ENCODE data around the gene KIAA1328. TPM values are rescaled to one million over a fixed set of nuclear protein-coding genes. Genes with fewer than 3 reads are reported as not detected.

The KIAA1328 gene
- total RNA-seq, 2 donors from 2014 or later = 4.8 to 5.2 TPM

- Histone ChIP-seq H3K27ac (no peak overlapping the region), H3K27me3 (no peaks in the 10 kb centered on the region), H3K4me1 (no peaks in the 10 kb centered on the region), H3K9ac (ENCODE audit: low read depth in 2 of 2, low read length in 2 of 2) (no peak overlapping the region), H3K36me3 (no peaks in the 10 kb centered on the region), H3K9me3 (no peaks in the 10 kb centered on the region), H3K4me3 (no peak overlapping the region)
- intact Hi-C loops (cut with DNase I) = no loop called here
- DNase-seq = no peak
- no peak for TF ChIP-seq CTCF (IDR thresholded peaks at IDR 0.05)
These were observed 64.3 kb downstream of the KIAA1328 start for GRCh38 chr18:36893227-36893626.

- no peaks in the 10 kb centered on the region for H3K9me3 ChIP-seq
- no peak for DNase-seq
- no peak for TF ChIP-seq CTCF (IDR thresholded peaks at IDR 0.05)
- H3K4me1 ChIP-seq = no peaks in the 10 kb centered on the region
- no peak overlapping the region for H3K9ac ChIP-seq (ENCODE audit: low read depth in 2 of 2, low read length in 2 of 2)
- intact Hi-C loops (cut with DNase I) = no loop called here
- H3K27ac ChIP-seq = no peak overlapping the region
- no peaks in the 10 kb centered on the region for H3K36me3 ChIP-seq
- H3K27me3 ChIP-seq = no peaks in the 10 kb centered on the region
- no peak overlapping the region for H3K4me3 ChIP-seq
These were observed 66.7 kb downstream of the KIAA1328 start for GRCh38 chr18:36895606-36896005.

GRCh38 chr18:36897253-36897652 lies 68.3 kb downstream of the KIAA1328 start:
- intact Hi-C loops (cut with DNase I) = no loop called here
- Histone ChIP-seq H3K27ac (no peak overlapping the region), H3K9ac (ENCODE audit: low read depth in 2 of 2, low read length in 2 of 2) (no peak overlapping the region), H3K36me3 (no peaks in the 10 kb centered on the region), H3K27me3 (no peaks in the 10 kb centered on the region), H3K4me3 (no peak overlapping the region), H3K4me1 (no peaks in the 10 kb centered on the region), H3K9me3 (no peaks in the 10 kb centered on the region)
- TF ChIP-seq CTCF (IDR thresholded peaks at IDR 0.05) = no peak
- no peak for DNase-seq

GRCh38 chr18:36899289-36899688 lies 70.4 kb downstream of the KIAA1328 start:
- intact Hi-C loops (cut with DNase I) = no loop called here
- no peaks in the 10 kb centered on the region for H3K9me3 ChIP-seq
- no peak for DNase-seq
- no peaks in the 10 kb centered on the region for H3K36me3 ChIP-seq
- H3K4me1 ChIP-seq = no peaks in the 10 kb centered on the region
- no peak overlapping the region for H3K9ac ChIP-seq (ENCODE audit: low read depth in 2 of 2, low read length in 2 of 2)
- H3K4me3 ChIP-seq = no peak overlapping the region
- TF ChIP-seq CTCF (IDR thresholded peaks at IDR 0.05) = no peak
- no peaks in the 10 kb centered on the region for H3K27me3 ChIP-seq
- no peak overlapping the region for H3K27ac ChIP-seq

GRCh38 chr18:36900466-36900865 lies 71.5 kb downstream of the KIAA1328 start:
- Histone ChIP-seq H3K36me3 (no peaks in the 10 kb centered on the region), H3K9me3 (no peaks in the 10 kb centered on the region), H3K27ac (no peak overlapping the region), H3K9ac (ENCODE audit: low read depth in 2 of 2, low read length in 2 of 2) (no peak overlapping the region), H3K4me1 (no peaks in the 10 kb centered on the region), H3K4me3 (no peak overlapping the region), H3K27me3 (no peaks in the 10 kb centered on the region)
- no peak for TF ChIP-seq CTCF (IDR thresholded peaks at IDR 0.05)
- no peak for DNase-seq
- intact Hi-C loops (cut with DNase I) = no loop called here

GRCh38 chr18:36901277-36901701 lies 72.4 kb downstream of the KIAA1328 start:
- Histone ChIP-seq H3K4me1 (no peaks in the 10 kb centered on the region), H3K9ac (ENCODE audit: low read depth in 2 of 2, low read length in 2 of 2) (no peak overlapping the region), H3K27ac (no peak overlapping the region), H3K9me3 (no peaks in the 10 kb centered on the region), H3K36me3 (no peaks in the 10 kb centered on the region), H3K27me3 (no peaks in the 10 kb centered on the region), H3K4me3 (no peak overlapping the region)
- TF ChIP-seq CTCF (IDR thresholded peaks at IDR 0.05) = no peak
- intact Hi-C loops (cut with DNase I) = no loop called here
- no peak for DNase-seq
